Effector CD8-positive, alpha-beta T cell (primary cell): ENCODE measurements around the gene ATR.
"Not testable (repeated sequence)": the region's sequence is repeated elsewhere in the genome, so short reads cannot be mapped to it uniquely, and the experiment has no call there.

Experiments
- DNase-seq: peaks from one replicate; lab custom pipeline; 2025; lab: John Stamatoyannopoulos, UW

Gene ATR

DNA sequence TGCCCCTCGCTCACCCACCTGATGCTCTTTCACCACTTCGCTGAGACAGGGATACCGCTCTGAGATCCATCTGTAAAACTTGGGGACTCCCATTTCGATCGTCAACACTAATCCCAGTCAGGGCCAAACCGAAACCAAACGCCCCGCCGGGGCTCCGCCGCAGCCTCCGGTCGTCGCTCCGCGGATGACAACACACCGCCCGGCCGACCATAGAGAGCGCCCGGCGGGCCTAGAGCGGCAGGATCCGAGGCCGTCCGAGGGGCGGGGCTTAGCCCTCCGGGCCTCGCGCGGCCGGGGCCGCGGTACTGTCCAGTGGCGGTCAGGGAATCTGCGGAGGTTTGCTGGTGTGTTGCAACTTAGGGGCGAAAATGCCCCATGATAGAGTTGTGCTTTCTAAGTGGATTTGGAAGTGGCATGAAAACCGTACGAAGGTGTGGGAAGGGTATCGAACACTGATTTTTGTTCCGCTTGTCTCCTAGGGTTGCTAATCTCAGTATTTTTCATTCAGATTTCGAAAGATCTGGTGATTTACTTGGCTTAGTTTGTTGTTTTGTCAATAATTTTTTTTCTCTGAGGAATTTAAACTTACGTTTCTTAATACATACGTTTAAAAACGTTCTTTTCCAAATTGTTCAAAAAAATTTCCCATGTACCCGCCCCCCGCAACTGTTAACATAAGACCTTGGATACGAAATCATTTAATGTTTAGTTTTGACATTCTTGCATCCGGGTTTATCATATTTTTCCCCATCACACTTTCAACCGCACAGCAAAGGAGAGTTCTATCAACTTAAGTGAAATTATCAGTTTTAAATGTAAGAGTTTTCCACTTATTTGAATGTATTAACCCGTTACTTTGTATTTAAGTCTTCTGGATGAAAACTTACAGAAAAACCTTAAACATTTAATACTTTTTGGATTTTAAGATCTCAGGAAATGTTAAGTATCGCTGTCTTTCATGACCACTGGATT is 130.4 kb downstream of the ATR start, which contains the start of gene XRN1:
XRN1 (minus strand) TSS at position 186 of the 972 bp plus-strand sequence; CDS start at position 93, 93 bp downstream.
- DNase-seq, result peak; percentile 85

DNA sequence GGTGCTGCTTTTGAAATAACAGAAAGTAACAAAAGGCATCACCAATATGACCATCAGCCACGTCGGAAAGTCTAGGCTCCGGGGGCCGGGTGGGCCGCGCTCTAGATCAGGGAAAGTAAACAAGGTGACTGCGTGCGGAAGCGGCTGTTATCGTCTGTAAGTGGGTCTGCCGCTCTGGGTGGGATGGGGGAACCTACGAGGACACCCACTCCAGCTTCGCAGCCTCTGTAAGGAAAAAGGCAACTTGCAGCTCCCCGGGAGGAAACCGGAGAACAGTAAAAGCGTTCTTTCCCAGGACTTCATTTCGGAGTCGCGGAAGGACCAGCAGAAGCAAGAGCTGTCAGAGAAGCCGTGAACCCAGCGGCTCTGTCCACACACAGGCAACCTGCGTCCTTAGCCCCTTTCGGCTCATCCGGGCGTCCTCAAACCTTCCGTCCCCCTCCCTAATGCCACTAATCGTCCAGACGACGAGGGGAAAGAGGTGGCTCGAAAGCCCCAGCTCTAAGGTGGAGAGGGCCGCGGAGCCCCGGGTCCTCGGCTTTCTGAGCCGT is 131.2 kb downstream of the ATR start:
- peak; percentile 35 for DNase-seq

GRCh38 chr3:142445816-142446254 is 132.7 kb downstream of the ATR start:
- no peak for DNase-seq

DNA sequence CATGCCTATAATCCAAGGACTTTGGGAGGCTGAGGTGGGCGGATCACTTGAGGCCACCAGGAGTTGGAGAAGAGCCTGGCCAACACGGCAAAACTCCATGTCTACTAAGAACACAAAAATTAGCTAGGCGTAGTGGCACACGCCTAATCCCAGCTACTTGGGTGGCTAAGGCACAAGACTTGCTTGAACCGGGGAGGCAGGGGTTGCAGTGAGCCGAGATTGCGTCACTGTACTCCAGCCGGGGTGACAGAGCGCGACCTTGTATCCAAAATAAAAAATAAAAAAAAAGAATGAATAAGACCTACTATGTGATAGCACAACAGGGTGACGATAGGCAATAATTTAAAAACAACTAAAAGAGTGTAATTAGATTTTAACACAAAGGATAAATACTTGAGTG is 134.2 kb downstream of the ATR start:
- no peak for DNase-seq

DNA sequence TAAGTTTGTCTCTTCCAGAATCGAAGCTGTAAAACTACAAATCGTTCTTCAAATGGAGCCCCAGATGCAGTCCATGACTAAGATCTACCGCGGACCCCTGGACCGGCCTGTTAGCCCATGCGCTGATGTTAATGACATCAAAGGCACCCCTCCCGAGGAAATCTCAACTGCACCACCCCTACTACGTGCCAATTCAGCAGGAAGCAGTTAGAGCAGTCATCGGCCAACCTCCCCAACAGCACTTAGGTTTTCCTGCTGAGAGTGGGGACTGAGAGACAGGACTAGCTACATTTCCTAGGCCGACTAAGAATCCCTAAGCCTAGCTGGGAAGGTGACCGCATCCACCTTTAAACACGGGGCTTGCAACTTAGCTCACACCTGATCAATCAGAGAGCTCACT is 135.5 kb downstream of the ATR start:
- not testable (repeated sequence) for DNase-seq

DNA sequence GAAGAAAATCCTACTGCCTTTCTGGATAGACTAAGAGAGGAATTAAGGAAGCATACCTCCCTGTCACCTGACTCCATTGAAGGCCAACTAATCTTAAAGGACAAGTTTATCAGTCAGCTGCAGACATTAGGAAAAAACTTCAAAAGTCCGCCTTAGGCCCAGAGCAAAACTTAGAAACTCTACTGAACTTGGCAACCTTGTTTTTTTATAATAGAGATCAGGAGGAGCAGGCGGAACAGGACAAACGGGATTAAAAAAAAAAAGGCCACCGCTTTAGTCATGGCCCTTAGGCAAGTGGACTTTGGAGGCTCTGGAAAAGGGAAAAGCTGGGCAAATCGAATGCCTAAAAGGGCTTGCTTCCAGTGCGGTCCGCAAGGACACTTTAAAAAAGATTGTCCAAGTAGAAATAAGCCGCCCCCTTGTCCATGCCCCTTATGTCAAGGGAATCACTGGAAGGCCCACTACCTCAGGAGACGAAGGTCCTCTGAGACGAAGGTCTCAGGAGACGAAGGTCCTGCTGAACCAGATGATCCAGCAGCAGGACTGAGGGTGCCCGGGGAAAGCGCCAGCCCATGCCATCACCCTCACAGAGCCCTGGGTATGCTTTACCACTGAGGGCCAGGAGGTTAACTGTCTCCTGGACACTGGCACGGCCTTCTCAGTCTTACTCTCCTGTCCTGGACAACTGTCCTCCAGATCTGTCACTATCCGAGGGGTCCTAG is 138.9 kb downstream of the ATR start:
- DNase-seq, result not testable (repeated sequence)

DNA sequence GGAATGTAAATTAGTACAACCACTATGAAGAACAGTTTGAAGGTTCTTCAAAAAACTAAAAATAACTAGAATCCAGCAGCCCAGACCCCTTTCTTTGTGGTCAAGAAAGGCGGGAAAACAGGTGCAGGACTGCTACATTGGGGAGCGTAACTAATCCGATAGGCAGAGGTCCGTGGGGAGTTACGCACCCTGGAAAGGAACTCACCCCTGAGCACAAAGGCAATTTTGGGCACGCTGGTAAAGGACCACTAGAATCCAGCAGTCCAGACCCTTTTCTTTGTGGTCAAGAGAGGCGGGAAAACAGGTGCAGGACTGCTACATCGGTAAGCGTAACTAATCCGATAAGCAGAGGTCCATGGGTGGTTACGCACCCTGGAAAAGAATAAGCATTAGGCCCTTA is 140.4 kb downstream of the ATR start:
- DNase-seq, result not testable (repeated sequence)

DNA sequence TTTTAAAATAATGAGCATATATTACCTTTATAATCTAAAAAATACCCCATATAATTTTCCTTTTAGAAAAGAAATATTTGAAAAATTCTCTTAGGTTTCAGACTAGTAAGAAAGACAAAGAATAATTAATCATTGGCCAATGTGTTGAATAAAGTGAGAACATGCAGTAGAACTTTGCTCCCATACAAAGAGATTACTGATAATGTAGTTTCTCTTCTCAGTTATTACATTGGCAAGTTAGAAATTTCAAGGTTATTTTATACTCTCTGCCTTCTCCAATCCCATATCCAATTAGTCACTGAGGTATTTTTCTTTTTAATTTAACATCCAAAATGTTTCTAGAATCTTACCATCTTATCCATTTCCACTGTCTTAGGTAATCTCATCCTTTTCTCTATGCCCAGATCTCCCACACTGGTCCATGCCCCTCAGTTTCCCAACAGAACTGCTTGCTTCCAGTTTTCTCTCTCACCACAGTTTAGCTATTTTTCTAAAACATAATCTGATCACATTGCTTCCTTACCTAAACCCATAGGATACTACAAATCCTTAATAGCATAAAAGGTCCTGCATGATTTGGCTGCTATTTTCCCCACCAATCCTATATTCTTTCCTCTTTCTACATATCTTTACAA is 141.5 kb downstream of the ATR start:
- DNase-seq, result no peak

- DNase-seq, result no peak
These were observed 144.0 kb downstream of the ATR start for GRCh38 chr3:142434503-142434902.

DNA sequence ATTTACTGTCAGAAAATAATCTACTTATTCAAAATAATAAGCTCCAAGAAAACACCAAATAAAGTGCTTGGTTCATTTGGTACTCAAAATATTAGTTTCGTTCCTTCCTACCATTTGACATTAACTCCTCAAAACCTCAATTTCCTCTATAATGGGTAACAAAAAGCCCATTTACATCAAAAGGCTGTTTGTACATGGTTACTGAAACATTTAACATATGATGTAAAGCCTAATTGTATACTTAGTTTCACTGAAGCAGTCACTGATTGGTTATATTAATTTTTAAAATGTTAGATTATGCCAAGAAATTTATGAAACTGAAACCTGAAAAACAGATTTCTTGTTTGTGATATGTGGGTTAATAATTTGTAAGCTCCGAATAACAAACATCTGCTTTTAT is 145.4 kb downstream of the ATR start:
- DNase-seq, result no peak

GRCh38 chr3:142429582-142429981 is 149.0 kb downstream of the ATR start:
- no peak for DNase-seq

DNA sequence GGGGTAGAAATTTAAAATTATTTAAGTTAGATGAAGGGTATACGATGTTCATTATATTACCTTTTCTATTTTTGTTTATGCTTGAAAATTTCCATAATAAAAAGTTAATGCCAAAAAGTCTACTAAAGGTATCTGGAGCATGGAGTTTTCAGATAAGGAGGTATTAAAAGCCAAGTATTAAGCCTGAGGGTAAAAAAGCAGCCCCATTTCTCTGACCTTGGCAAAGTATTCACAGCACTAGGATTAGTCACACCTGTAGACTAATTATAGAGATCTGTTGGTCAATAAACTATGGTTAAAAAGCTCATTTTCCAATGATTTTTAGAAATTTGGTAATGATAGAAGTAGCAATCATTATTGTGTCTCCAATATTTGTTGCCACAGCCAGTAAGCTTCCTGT is 153.8 kb downstream of the ATR start:
- no peak for DNase-seq

DNA sequence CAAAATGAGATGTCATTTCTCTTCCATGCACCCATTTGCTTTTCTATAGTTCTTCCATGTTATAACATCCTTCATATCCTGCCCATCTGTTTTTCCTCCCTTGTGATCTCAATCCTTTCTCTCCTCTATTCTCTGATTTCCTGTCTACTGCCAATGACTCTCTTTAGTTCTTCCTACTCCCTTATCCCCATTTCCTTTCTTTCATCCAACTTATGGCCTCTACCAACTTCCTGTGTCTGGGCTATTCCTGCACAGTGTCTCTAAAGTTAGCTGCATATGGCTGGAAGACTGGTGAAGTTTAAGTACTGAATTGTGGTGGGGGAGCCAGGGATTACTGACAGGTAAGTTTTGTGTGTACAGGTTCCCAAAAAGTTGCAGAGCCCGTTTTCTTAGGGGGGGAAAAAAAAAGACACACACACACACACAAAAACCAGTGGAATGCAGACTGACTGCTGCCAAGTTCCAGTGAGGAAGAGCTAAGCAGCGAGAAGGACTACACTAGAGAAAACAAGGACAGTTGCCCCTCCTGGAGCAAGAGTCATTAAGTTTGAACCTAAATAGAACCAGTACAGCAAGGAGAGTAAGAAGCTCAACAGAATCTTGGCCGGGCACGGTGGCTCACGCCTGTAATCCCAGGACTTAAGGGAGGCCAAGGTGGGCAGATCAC is 159.5 kb downstream of the ATR start:
- DNase-seq, result no peak

- DNase-seq, result no peak
These were observed 161.2 kb downstream of the ATR start for GRCh38 chr3:142417302-142417701.

- not testable (repeated sequence) for DNase-seq
These were observed 178.0 kb downstream of the ATR start for GRCh38 chr3:142400537-142400936.
